ENCODE results near the gene ITIH4.

GRCh38 chr3:52874864-52875587 is 44.6 kb upstream of the ITIH4 start:
- TF ChIP-seq CTCF (IDR thresholded peaks at IDR 0.05; ENCODE audit: low read depth, low read length, poor library complexity, severe bottlenecking) (no peak), EZH2phosphoT487 (IDR thresholded peaks at IDR 0.05; ENCODE audit: borderline replicate concordance, low read length) (no peak)

All from DOHH2 (cell line).